NCI-H82 treated with DMSO at 0.1 percent for 48 hours (cell line): ENCODE data around the gene ERI3.

Source experiments
- DNase-seq: peaks from one replicate; lab custom pipeline; 2025; ENCODE audit not compliant: unreplicated experiment; lab: John Stamatoyannopoulos, UW

ERI3 gene

GRCh38 chr1:44354840-44355581 lies at the start of gene ERI3:
Gene ERI3 (minus strand): TSS chr1:44355257. CDS start chr1:44355026, 231 bp downstream.
- peak; percentile 95 for DNase-seq

- no peak for DNase-seq
These were observed 46.5 kb upstream of the ERI3 start for GRCh38 chr1:44401256-44402228.

- DNase-seq = peak; percentile 40
These were observed 35.2 kb upstream of the ERI3 start for GRCh38 chr1:44390277-44390676.

GRCh38 chr1:44389437-44389836 lies 34.4 kb upstream of the ERI3 start:
- no peak for DNase-seq

- DNase-seq = no peak
These were observed 33.5 kb upstream of the ERI3 start for GRCh38 chr1:44388551-44388950.

- DNase-seq = no peak
These were observed 25.7 kb upstream of the ERI3 start for GRCh38 chr1:44380666-44381177.

GRCh38 chr1:44377925-44378784 lies 23.1 kb upstream of the ERI3 start:
- peak; percentile 67 for DNase-seq

- DNase-seq = no peak
These were observed 20.5 kb upstream of the ERI3 start for GRCh38 chr1:44375547-44375946.

GRCh38 chr1:44371206-44371605 lies 16.1 kb upstream of the ERI3 start:
- DNase-seq = no peak

- no peak for DNase-seq
These were observed 13.6 kb upstream of the ERI3 start for GRCh38 chr1:44368471-44369151.

GRCh38 chr1:44367944-44368343 lies 12.9 kb upstream of the ERI3 start:
- no peak for DNase-seq

- DNase-seq = no peak
These were observed 11.4 kb upstream of the ERI3 start for GRCh38 chr1:44366371-44366975.

- no peak for DNase-seq
These were observed 6.4 kb upstream of the ERI3 start for GRCh38 chr1:44361478-44361877.

GRCh38 chr1:44359234-44359935 lies 4.3 kb upstream of the ERI3 start:
- DNase-seq = no peak

GRCh38 chr1:44357710-44358109 lies 2.7 kb upstream of the ERI3 start:
- DNase-seq = no peak

- DNase-seq = no peak
These were observed 687 bp upstream of the ERI3 start for GRCh38 chr1:44355582-44356305.

- no peak for DNase-seq
These were observed 703 bp downstream of the ERI3 start for GRCh38 chr1:44354268-44354839.

GRCh38 chr1:44353604-44354003 lies 1.5 kb downstream of the ERI3 start:
- no peak for DNase-seq
